ENCODE data around the gene FAXC.
"Not testable (repeated sequence)": the region's sequence is repeated elsewhere in the genome, so short reads cannot be mapped to it uniquely, and the experiment has no call there.

Gene FAXC

DNA sequence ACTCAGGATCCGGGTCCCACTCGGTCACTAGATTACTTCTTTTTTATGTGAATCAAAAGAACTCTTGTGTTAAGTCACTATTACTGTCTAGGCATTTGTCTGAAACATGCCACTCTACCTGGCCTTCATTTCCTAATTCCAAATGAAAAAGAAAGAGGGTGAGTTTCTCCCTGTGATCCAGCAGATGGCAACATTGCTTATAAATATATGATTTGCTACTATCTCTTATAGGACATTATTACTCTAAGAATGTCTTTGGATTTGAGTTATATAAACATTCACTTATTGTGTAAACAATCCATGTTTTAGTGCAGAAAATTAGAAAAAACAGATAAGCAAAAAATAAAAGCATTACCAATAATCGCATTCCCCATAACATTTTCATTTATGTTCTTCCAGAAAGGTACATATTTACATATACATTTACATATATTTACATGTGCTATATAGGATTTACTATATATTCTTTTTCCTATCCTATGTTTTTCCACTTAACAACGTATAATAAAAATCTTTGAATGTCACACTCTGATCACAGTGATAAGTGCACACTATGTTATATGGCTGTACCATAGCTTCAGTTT, 66.9 kb downstream of the FAXC start:
- DNase-seq: no peak

DNA sequence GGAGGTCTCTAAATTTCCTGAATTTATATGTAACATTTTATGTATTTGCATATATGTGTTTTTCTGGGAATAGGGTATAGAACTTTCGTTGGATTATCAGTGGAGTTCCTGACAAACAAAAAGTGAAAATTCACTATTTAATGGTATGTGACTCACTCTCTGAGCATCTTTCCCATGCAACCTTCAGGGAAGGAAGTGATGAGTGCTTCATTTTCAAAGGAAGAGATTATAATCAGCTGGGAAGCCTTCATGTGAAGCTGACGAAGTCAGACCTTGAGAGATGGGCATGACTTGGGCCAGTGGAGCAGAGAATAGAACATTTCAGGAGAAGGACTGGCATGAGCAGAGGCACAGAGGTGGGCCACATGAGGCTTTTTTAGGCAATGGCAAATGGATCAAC, 72.7 kb downstream of the FAXC start:
- DNase-seq: no peak

DNA sequence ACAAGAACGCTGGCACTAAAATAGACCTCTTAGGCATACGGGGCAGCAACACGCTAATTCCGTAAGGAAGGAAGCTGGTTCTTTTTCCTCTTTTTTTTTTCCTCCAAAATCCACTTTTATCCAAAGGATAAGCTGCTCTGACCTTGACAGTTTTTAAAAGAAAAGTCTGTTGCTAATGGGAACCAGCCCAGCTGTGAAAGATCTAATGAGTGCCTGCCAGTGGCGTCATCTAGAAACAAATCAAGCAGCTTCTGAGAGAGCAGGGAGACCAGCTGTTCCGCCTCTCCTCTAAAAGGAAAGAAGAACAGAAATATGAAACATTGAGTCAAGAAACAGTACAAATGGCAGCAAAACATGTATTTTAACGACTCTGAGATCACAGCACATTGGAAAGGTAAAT, 78.6 kb downstream of the FAXC start:
- no peak for DNase-seq

DNA sequence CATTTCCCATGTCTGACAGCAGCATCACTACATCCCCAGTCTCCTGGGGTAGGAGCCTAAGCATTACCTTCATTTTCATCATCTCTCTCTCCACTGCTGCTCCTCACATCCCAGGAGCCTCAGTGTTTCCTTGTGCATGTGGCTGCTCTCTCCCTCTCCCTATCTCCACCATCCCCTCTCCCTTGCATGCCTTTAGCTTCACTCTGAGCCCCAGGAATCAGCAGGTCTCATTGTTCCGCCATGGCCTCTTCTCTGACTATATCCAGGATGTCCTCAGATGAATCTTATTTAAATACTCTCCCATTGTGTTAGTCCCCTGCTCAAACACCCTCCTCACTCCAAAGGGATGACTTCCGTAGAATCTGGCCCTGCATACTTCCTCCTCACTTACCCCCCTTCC, 79.4 kb downstream of the FAXC start:
- DNase-seq: no peak

DNA sequence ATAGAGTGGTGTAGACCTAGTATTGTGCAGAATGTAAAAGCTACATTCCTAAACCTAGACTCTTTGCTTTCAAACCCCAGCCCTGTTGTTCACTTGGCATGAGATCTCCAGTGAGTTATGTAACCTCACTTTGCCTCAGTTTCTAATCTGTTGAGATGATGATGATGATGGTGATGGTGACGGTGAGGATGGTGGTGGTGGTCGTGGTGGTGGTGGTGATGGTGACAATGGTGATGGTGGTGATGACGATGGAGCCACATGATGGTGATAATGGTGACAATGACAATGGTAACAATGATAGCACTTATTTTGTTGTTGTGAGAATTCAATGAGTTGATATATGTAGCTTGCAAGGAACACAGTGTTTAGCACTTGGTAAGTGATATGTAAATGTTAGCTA, 80.3 kb downstream of the FAXC start:
- no peak for DNase-seq

DNA sequence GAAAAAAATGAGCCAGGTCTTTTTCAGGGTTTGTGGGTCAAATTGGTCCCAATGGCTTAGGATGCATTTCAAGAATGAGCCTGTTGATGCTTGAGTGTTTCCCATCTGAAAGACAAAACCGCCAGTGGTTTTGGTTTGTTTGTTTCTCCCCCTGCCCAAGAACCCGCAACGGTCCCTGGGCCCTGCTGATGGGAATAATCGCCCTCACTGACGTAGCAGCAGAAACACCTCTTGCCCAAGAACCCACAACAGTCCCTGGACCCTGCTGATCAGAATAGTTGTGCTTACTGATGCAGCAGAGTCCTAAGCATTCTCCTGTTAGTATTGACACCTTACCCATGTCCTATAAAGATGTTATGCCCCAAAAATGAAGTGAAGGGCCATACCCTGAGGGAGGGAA, 82.5 kb downstream of the FAXC start:
- not testable (repeated sequence) for DNase-seq

DNA sequence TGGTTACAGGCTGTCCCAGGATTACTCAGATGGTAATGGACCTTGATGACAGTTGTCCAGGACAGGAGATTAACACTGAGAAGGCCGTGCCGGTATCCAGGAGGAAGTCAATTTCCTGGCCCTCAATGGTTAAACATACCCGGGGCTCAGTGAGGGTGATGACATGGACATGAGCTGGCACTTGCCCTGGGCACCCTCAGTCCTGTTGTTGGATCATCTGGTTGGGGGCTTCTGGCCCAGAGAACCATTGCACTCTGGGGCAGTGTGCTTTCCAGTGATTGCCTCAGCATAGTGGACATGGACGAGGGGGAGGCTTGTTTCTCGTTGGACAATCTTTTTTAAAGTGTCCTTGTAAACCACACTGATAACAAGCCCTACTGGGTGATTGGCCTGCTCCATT, 84.0 kb downstream of the FAXC start:
- DNase-seq: not testable (repeated sequence)

DNA sequence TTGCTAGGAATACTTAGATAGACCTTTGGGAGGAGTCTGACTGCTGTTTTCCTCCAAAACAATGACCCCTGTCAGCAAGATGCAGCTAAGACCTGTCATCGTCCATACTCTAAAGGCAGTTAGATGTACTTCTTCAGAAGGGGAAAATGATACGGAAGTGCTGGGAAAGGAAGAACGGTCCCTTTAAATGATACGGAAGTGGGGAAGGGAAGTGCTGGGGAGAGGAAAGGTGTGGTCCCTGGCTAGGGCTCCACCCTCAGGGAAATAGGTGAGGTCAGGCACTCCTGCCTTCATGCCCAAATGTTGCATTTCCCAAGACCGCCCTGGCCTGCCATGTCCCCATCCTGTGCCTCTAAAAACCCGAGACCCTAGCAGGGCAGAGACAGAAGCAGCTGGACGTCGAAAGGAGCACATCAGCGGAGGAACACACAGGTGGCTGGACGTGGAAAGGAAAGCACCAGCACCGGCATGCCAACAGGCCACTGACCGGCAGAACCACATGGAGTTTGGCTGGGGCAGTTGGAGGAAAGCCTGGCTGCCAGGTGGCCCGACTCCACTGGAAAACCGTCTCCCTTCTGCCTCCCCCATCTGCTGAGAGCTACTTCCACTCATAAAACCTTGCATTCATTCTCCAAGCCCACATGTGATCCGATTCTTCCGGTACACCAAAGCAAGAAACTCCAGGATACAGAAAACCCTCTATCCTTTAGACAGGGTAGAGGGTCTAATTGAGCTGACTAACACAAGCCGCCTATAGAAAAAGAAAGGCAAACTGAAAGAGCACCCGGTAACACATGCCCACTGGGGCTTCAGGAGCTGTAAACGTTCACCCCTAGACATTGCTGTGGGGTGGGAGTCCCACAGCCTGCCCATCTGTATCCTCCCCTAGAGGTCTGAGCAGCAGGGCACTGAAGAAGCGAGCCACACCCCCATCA, 94.6 kb downstream of the FAXC start:
- no peak for DNase-seq

DNA sequence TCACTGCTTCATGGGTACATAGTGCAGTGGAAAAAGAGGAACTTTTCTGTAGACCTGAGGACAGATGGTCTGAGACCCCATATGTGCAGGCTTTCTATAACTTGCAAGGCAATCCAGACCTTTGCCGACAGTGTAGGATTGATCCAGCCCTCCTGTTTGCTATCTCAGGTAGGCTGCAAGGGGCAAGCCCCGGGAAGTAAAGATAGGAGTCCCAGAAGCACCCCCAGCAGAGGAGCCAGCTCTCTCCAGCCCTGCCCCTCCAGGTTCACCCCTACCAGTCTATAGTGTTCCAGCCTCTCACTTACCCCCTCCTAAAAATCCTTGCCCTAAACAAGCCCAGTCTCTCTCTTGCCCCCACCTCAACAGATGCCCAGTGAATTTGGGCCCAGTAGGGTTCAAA, 96.2 kb downstream of the FAXC start:
- DNase-seq: no peak

DNA sequence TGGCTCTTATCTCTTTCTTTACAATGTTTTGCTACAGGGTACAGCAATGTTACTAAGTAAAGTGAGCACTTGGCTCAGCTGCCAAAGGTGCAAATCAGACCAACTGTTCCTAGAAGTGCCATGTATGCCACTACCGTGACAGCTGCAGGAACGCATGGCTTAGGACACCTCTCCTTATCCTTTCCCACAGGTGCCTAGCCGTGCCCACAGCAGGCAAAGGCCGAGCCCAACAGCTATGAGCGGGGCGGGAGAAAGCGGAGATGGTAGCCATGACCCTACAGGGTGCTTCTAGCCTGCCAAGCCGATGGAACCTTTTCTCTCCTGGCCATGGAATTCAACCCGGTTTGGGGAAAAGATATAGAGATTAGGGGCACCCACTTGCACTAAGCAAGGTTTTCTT, 97.1 kb downstream of the FAXC start:
- no peak for DNase-seq

DNA sequence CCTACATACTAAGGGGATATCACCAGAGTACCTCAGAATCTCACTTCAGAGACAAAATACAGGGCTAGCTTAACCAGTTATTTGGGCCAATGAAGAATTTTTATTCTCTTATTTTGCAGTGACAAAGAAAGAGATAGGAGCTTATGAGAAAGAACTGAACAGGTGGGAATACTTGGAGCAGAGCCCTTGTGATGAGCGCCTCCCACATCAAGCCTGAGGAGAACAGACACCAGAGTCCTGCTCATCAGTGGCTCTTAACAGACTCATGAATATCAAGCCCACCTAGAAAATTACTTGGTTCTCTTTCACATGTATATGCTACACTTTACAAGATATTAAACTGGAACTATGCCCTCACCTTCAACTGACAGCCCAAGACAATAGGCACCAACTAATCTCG, 99.0 kb downstream of the FAXC start:
- DNase-seq: no peak

DNA sequence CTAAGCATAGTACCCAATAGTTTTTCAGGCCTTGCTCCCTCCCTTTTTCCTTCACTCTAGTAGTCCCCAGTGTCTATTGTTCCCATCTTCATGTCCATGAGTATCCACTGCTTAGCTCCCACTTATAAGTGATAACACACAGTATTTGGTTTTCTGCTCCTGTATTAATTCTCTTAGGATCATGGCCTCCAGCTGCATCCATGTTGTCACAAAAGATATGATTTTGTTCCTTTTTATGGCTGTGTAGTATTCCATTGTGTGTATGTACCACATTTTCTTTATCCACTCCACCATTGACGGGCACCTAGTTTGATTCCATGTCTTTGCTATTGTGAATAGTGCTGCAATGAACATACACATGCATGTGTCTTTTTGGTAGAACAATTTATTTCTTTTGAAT, 102.9 kb downstream of the FAXC start:
- DNase-seq: no peak

DNA sequence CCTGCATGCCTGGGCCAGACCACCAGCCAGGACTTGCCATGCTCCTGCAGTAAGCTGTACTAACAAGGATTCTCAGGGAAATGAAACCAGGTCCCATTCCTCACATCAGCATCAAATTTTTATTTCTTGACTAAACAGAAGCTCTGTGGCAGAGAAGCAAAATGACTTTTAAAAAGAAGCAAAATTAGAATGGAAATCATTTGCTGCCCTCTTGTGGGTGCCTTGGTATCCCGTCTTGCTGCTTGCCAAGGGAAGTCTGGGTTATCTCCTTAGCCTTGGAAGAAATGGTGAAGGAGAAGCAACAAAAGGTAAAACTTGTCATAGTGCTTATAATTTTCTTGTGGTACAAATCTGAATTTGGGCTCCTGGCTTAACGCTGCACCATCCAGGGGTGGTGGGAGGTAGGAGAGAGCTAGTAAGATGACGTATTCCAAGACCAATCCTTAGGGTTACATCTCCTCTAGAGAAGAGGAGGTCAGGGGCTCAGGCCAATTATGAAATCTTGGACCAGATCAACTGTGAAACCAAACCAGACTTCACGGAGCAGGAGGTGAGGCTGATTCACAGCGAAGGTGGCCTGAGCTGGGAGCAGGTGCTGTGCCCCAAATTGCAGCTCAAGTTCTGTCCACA, 107.5 kb downstream of the FAXC start:
- DNase-seq: no peak

DNA sequence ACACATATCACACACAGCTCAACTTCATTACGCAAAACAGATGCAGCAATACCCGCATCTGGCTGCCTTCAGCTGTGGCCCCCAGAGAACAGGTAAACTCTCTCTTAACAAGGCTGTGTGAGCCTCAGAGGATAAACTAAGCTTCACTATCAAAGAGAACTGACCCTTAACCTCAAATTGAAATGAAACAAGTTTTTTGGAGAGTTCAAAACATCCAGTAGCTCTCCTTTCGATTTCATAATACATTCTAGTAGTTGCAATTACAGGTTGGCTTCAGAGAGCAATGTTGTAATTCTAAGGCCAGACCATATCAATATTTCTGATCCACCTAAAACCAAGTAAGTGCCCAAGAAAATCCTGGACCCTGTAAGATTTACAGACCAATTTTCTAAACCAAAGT, 113.5 kb downstream of the FAXC start:
- DNase-seq: no peak

DNA sequence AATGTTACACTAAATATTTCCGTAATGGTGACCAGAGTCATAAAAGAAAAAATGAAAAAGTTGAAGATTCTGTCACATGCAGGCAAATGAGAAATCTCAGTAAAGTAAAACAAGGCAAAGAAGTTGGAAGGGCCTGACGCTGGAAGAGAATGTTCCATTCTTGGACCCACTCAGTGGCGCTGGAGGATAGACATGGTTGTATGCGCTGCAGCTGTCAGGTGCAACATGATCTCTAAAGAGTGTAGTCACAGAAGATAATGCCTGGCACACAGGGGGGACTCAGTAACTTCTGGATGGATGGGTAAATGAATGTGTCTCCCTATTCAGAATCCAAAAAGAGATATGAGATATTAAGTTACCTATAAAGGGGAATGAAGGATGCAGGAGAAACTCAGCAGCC, 116.3 kb downstream of the FAXC start:
- no peak for DNase-seq

DNA sequence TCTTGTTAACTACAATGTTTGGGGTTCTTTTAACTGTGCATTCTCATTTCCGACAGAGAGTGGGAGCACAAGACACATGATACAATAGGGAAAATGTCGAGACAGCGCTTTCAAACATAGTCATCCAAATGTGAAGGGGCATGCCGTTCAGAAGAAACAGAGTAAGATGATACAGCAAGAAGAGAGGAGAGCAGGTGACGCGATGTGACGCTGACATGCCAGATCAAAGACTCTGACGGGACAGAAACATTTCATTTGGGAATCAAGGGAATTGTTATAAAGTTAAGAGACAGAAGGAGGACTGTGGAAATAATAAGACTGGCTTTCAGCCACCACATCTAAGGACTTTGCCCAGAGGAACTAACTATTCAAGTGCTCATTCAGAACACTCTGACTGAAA, 117.4 kb downstream of the FAXC start:
- no peak for DNase-seq

DNA sequence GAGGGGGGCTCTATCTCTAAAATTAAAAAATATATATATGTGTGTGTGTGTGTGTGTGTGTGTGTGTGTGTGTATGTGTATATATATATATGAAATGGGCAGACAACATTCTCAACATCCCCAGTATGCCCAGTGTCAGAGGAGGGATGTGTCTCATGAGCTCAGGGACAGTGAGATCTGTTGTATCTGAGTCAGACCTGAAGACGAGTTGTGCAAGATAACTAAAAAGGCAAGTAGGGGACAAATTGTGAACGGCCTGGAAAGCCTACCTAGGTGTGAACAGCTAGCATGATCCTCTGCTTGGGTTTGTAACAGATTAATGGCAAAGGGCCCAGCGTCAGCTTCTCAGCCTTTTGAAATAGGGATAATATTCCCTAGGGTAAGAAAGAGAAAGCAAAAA, 124.3 kb downstream of the FAXC start:
- no peak for DNase-seq

Data from amniotic stem cell (primary cell).